GM12878 (cell line): ENCODE data around the gene LAP3. TPM values are rescaled to one million over a fixed set of nuclear protein-coding genes. Genes with fewer than 3 reads are reported as not detected.
A peak's percentile ranks its signal among the peaks of the same experiment; 100 is the strongest.

Experiments used
- ATAC-seq: fragments of 200-7000 bp; cut with Tn5 transposase; 3 replicates; pipeline ENCODE4 v1.9.1; 2020; ENCODE audit warnings: mild to moderate bottlenecking, moderate library complexity
- BruUV-seq: library from RNA; stranded (reverse); fragments of 400-500 nt; replicated peaks from 2 replicates; lab custom pipeline; 2021; lab: Mats Ljungman, UMichigan
- CTCF ChIA-PET: fragments of 300-600 bp; sonication (Branson Sonifier 250); formaldehyde crosslinking; extraction: SDS; loops from one replicate; lab custom pipeline; 2021; ENCODE audit warnings: inconsistent platforms; lab: Yijun Ruan, JAX
- POLR2A ChIA-PET: fragments of 350-600 bp; formaldehyde crosslinking; extraction: SDS; loops from one replicate; lab custom pipeline; 2021; ENCODE audit warnings: inconsistent platforms; lab: Charles Lee
- RAD21 ChIA-PET: fragments of 300-600 bp; sonication (Branson Sonifier 250); formaldehyde crosslinking; loops from one replicate; lab custom pipeline; 2023; ENCODE audit warnings: antibody characterized with exemption; ENCODE audit not compliant: unreplicated experiment; lab: Charles Lee
- SMC1A ChIA-PET: fragments of 300-600 bp; sonication (Branson Sonifier 250); formaldehyde crosslinking; loops from one replicate; lab custom pipeline; 2023; ENCODE audit not compliant: unreplicated experiment, uncharacterized antibody; lab: Charles Lee
- DNase-seq: peaks from one replicate; pipeline ENCODE4 v3.0.0-alpha.2; 2011; ENCODE audit warnings: low read depth, low spot score
- FAIRE-seq: peaks from 3 replicates; lab custom pipeline; 2011; peaks lifted over from hg19 to GRCh38; lab: Jason Lieb, UNC
- H2AFZ ChIP-seq: 2 replicates; pipeline ENCODE4 v1.6.0; 2011; ENCODE audit warnings: low read depth, low read length, control low read depth; ENCODE audit not compliant: control insufficient read depth
- H3K27ac ChIP-seq: 2 replicates; pipeline ENCODE4 v1.5.1; 2011; ENCODE audit warnings: control low read depth; ENCODE audit not compliant: control insufficient read depth, insufficient read depth
- H3K27me3 ChIP-seq, 2 experiments: replicated peaks in 1 of 2; 2 replicates each; pipeline versions ENCODE4 v1.6.0 to v1.6.1; 2011; ENCODE audit warnings: low read length in 1 of 2; ENCODE audit not compliant: control insufficient read depth in 2 of 2, insufficient read depth in 2 of 2
- H3K36me3 ChIP-seq, 2 experiments: 2 replicates each; pipeline ENCODE4 v1.5.1; 2011; ENCODE audit warnings: low read length in 1 of 2; ENCODE audit not compliant: control insufficient read depth in 2 of 2, insufficient read depth in 2 of 2
- H3K4me1 ChIP-seq: 2 replicates; pipeline ENCODE4 v1.6.1; 2011; ENCODE audit warnings: mild to moderate bottlenecking, low read length, moderate library complexity, mixed read lengths; ENCODE audit not compliant: control insufficient read depth, insufficient read depth
- H3K4me2 ChIP-seq: 2 replicates; pipeline ENCODE4 v1.6.0; 2011; ENCODE audit warnings: control low read depth; ENCODE audit not compliant: control insufficient read depth, insufficient read depth
- H3K4me3 ChIP-seq: fragments of 200-600 bp; sonication (generic); 2 replicates; pipeline ENCODE4 v1.5.1; 2016
- H3K79me2 ChIP-seq: 2 replicates; pipeline ENCODE4 v1.6.0; 2011; ENCODE audit warnings: low read length; ENCODE audit not compliant: control insufficient read depth, insufficient read depth
- H3K9ac ChIP-seq: 2 replicates; pipeline ENCODE4 v1.8.0; 2011; ENCODE audit warnings: low read length, control low read depth, mixed read lengths; ENCODE audit not compliant: control insufficient read depth, insufficient read depth
- H3K9me3 ChIP-seq: replicated peaks from 3 replicates; pipeline ENCODE4 v1.5.1; 2011; ENCODE audit warnings: mild to moderate bottlenecking, low read length; ENCODE audit not compliant: control insufficient read depth, insufficient read depth
- H4K20me1 ChIP-seq: 2 replicates; pipeline ENCODE4 v1.6.0; 2011; ENCODE audit not compliant: control insufficient read depth, insufficient read depth
- ASH2L ChIP-seq: fragments of 300-600, 200-600 bp; sonication (generic); IDR thresholded peaks from 2 replicates; pipeline ENCODE4 v1.6.1; 2017; ENCODE audit warnings: low read depth, mild to moderate bottlenecking, borderline replicate concordance
- CBX5 ChIP-seq: sonication (generic); IDR thresholded peaks from 2 replicates; pipeline ENCODE4 v1.6.1; 2016; ENCODE audit warnings: low read depth, moderate library complexity, mild to moderate bottlenecking, inconsistent platforms
- CREB1 ChIP-seq: IDR thresholded peaks from 2 replicates; pipeline ENCODE4 v1.6.1; 2012; ENCODE audit warnings: low read depth, mild to moderate bottlenecking, inconsistent platforms
- EED ChIP-seq: sonication (generic); IDR thresholded peaks from 2 replicates; pipeline ENCODE4 v1.6.1; 2016; ENCODE audit warnings: antibody characterized with exemption, low read depth
- EP300 ChIP-seq, 2 experiments: fragments of 150-350 bp in 1 of 2; IDR thresholded peaks; 2 replicates each; pipeline ENCODE4 v1.6.1; 2011 to 2012; ENCODE audit warnings: low read depth in 2 of 2, low read length in 2 of 2, borderline replicate concordance in 1 of 2, improper control_type of control experiment in 1 of 2, inconsistent platforms in 1 of 2; ENCODE audit not compliant: control insufficient read depth in 1 of 2
- ESRRA ChIP-seq: IDR thresholded peaks from 2 replicates; pipeline ENCODE4 v1.6.1; 2012; ENCODE audit warnings: mild to moderate bottlenecking, low read length, improper control_type of control experiment
- FOXM1 ChIP-seq: IDR thresholded peaks from 2 replicates; pipeline ENCODE4 v1.6.1; 2012; ENCODE audit warnings: low read depth, mild to moderate bottlenecking, inconsistent platforms, low read length, moderate library complexity
- IKZF2 ChIP-seq, 2 experiments: fragments of 450-650 bp; IDR thresholded peaks; 2 replicates each; pipeline ENCODE4 v1.6.1; 2017; ENCODE audit warnings: mild to moderate bottlenecking in 2 of 2, moderate library complexity in 2 of 2
- JUND ChIP-seq: IDR thresholded peaks from 2 replicates; pipeline ENCODE4 v1.6.1; 2012; ENCODE audit warnings: low read depth, mild to moderate bottlenecking, low read length, improper control_type of control experiment, moderate library complexity
- LARP7 ChIP-seq: fragments of 450-650 bp; IDR thresholded peaks from 2 replicates; pipeline ENCODE4 v1.6.1; 2017; ENCODE audit warnings: mild to moderate bottlenecking
- MAX ChIP-seq: IDR thresholded peaks from 2 replicates; pipeline ENCODE4 v1.6.1; 2012; ENCODE audit warnings: low read depth, low read length, improper control_type of control experiment
- NR2C2 ChIP-seq: IDR thresholded peaks from 2 replicates; pipeline ENCODE4 v1.6.1; 2011; ENCODE audit warnings: borderline replicate concordance, low read depth; ENCODE audit not compliant: control insufficient read depth, insufficient read length
- RB1 ChIP-seq: fragments of 450-650 bp; formaldehyde crosslinking; IDR thresholded peaks from 2 replicates; pipeline ENCODE4 v1.6.1; 2017; ENCODE audit warnings: mild to moderate bottlenecking, borderline replicate concordance
- SMAD1 ChIP-seq: fragments of 450-650 bp; IDR thresholded peaks from 2 replicates; pipeline ENCODE4 v1.6.1; 2018; ENCODE audit warnings: mild to moderate bottlenecking, low read depth; ENCODE audit not compliant: partially characterized antibody
- SMC3 ChIP-seq: IDR thresholded peaks from 2 replicates; pipeline ENCODE4 v1.6.1; 2011; ENCODE audit warnings: low read length, improper control_type of control experiment, borderline replicate concordance
- YBX1 ChIP-seq: fragments of 450-650 bp; IDR thresholded peaks from 2 replicates; pipeline ENCODE4 v1.6.1; 2016; ENCODE audit warnings: antibody characterized with exemption
- ZNF217 ChIP-seq: fragments of 450-650 bp; IDR thresholded peaks from 2 replicates; pipeline ENCODE4 v1.6.1; 2017; ENCODE audit warnings: antibody characterized with exemption, mild to moderate bottlenecking
- ZNF687 ChIP-seq: fragments of 450-650 bp; IDR thresholded peaks from 2 replicates; pipeline ENCODE4 v1.6.1; 2017; ENCODE audit warnings: mild to moderate bottlenecking, moderate library complexity
- WGBS: methylation state at CpG from one replicate; pipeline ENCODE4 v1.1.6; 2016; ENCODE audit warnings: low lambda C conversion rate; ENCODE audit not compliant: insufficient replicate concordance, insufficient coverage; ENCODE audit errors: missing lambda C conversion rate; 5-methylcytosine and 5-hydroxymethylcytosine counted together
- in situ Hi-C: fragments of 300-500 bp; cut with MboI; formaldehyde crosslinking; loops from 9 replicates; pipeline ENCODE4 v1.14.3; 2018; ENCODE audit warnings: mixed read lengths
- intact Hi-C: fragments of 100-400 bp; cut with micrococcal nuclease; formaldehyde crosslinking; loops from one replicate; pipeline ENCODE4 v1.14.2; 2022; ENCODE audit not compliant: unreplicated experiment
- polyA plus RNA-seq, 11 experiments: library from polyadenylated mRNA; depleted of rRNA in 4 of 11; unstranded in 6 of 11; stranded (reverse) in 5 of 11; fragments of >200 nt; fragmentation: Nextera tagmentation in 4 of 11; fragmentation: Illumina TruSeq in 1 of 11; extraction: Ambion mirVana in 4 of 11; extraction: Trizol in 1 of 11; gene quantifications; 1 replicate in 1 of 11; 2 replicates in 10 of 11; pipeline versions ENCODE4 v1.2.1 to v1.2.3, GENCODE V29; 2011 to 2016; ENCODE audit warnings: inconsistent platforms in 2 of 11, missing spikeins in 2 of 11, low read depth in 1 of 11
- total RNA-seq, 4 experiments: library from RNA; depleted of rRNA in 3 of 4; stranded (reverse); fragments of >200 nt in 3 of 4; fragmentation: Illumina TruSeq in 1 of 4; extraction: Trizol in 1 of 4; gene quantifications; 2 replicates each; pipeline versions ENCODE4 v1.2.1 to v1.2.3, GENCODE V29; 2013 to 2021

Gene LAP3
- total and polyA plus RNA-seq, 10 of the 15 experiments (the other 5 are each of a cell fraction or from before 2014, with no cell fraction given), result 134 to 249 (median 204) TPM

GRCh38 chr4:17578482-17578891, 1.5 kb downstream of the LAP3 start (continued):
- TF ChIP-seq ASH2L, result no peak
- no peak for TF ChIP-seq YBX1
- TF ChIP-seq IKZF2 (IDR thresholded peaks at IDR 0.05), result peak in 1 of 2 experiments; percentile 31; a peak in 2 of 4 replicates
- TF ChIP-seq LARP7, result no peak
- no peak for TF ChIP-seq JUND
- no peak for TF ChIP-seq CREB1
- no peak for TF ChIP-seq FOXM1
- no peak for TF ChIP-seq ESRRA
- no peak for TF ChIP-seq NR2C2
- TF ChIP-seq EED, result peak; percentile 55; the same call in 1 of the 2 replicates

GRCh38 chr4:17580969-17581368, 4.0 kb downstream of the LAP3 start:
- Histone ChIP-seq H3K9ac (no peak overlapping the region), H3K27me3 (no peaks in the 10 kb centered on the region), H4K20me1 (no peaks in the 10 kb centered on the region), H2AFZ (no peak overlapping the region), H3K79me2 (peaks cover 41% of the 10 kb centered on the region), H3K36me3 (peaks cover 16 to 27% of the 10 kb centered on the region in 2 experiments), H3K4me3 (no peak overlapping the region), H3K4me2 (no peak overlapping the region), H3K4me1 (peaks cover 4% of the 10 kb centered on the region), H3K9me3 (no peaks in the 10 kb centered on the region), H3K27ac (no peak overlapping the region)
- intact Hi-C loops (no loop called here), in situ Hi-C loops (no loop called here)
- ATAC-seq (no peak), DNase-seq (no peak), FAIRE-seq (no peak)
- no TSS peak for BruUV-seq
- ChIA-PET POLR2A (no interaction called here), RAD21 (interaction anchor here (1.4 kb wide), 1 partner anchor 33 kb away, joined by 3 read pairs; the partner anchor contains the start of gene MED28), SMC1A (no interaction called here), CTCF (no interaction called here)
- 93% methylated on average over 7 of the region's 7 CpGs for WGBS
- TF ChIP-seq SMAD1 (no peak), ZNF217 (no peak), RB1 (no peak), MAX (no peak), CBX5 (no peak), IKZF2 (IDR thresholded peaks at IDR 0.05) (no peak), SMC3 (no peak), EP300 (IDR thresholded peaks at IDR 0.05; ENCODE audit: borderline replicate concordance in 1 of 2, control insufficient read depth in 1 of 2, low read depth in 2 of 2, low read length in 2 of 2) (no peak), ZNF687 (no peak)
